ENCODE data around the gene CGB5.

The CGB5 gene

DNA sequence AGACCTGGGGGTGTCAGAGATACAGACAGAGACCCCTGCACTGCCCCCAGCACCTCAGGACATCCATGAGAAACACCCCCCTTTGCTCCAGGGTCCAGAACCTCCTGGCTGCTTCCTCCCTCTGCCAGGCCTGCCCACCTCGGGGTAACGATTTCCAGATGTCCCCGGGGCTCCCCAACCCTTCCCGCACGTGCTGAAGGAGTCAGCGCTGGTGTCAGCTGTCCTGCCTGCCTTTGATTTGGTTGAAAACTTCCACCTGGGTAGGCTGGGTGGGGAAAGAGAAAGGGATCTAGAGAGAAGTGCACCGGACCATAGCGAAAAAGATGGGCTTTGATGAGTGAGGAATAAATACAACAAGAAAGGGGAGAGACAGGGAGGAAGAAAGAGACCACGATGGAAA, 15.4 kb downstream of the CGB5 start:
- no peak for DNase-seq

- DNase-seq = no peak
Observed at GRCh38 chr19:49061000-49061399, 17.4 kb downstream of the CGB5 start.

GRCh38 chr19:49061445-49061844, 17.8 kb downstream of the CGB5 start:
- DNase-seq = no peak

- DNase-seq = no peak
Observed at GRCh38 chr19:49064029-49064629, 20.5 kb downstream of the CGB5 start.

GRCh38 chr19:49064768-49065611, 21.3 kb downstream of the CGB5 start, which contains the start of gene NTF4:
Gene NTF4, minus strand, starts transcription at chr19:49064818. Its CDS starts 2,821 bp downstream, at chr19:49061997.
- no peak for DNase-seq

DNA sequence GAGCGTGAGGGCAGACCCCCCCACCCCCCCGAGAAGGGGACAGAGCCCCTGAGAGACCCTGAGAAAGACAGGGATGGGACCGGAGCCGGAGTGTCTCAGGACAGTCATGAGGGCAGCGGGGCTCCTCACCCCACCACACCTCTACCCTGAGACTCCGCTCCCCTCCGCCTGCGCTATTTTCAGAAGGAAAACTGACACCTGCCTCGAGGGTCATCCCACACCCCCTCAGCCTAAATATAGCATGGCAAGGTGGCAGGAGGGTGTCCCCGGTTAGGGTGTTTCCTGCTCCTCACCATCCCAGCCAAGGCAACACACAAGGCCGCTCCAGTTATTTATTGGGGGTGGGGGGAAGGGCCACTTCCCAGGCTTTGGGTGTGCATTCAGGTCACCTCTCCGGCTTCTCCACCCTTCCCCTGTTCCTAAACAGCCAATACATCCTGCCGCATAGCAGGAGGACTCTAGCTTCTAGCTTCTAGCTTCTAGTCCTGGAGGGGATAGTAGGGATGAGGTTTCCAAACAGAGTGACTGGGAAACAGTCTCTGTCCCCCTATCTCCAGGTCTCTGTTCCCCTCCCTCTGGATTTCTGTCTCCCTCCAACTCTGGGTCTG, 22.4 kb downstream of the CGB5 start:
- DNase-seq = no peak

DNA sequence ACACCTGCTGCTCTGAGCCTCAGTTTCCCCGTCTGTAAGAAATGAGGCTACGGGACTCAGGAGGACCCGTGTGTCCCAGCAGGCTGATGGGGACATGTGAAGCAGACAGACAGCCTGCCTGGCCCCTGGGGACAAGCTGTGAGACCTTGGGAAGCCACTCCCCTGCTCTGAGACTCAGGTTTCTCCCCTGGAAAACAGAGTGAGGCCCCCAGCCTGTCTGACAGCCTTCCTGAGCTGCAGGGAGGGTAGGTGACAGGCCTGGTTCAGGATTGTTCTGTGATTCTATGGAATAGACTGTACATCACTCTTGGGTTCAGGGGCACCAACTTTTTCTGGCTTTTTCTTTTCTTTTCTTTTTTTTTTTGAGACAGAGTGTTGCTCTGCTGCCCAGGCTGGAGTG, 23.9 kb downstream of the CGB5 start:
- DNase-seq = no peak

GRCh38 chr19:49069026-49069425, 25.4 kb downstream of the CGB5 start:
- DNase-seq = no peak

- no peak for DNase-seq
Observed at GRCh38 chr19:49070416-49070815, 26.8 kb downstream of the CGB5 start.

DNA sequence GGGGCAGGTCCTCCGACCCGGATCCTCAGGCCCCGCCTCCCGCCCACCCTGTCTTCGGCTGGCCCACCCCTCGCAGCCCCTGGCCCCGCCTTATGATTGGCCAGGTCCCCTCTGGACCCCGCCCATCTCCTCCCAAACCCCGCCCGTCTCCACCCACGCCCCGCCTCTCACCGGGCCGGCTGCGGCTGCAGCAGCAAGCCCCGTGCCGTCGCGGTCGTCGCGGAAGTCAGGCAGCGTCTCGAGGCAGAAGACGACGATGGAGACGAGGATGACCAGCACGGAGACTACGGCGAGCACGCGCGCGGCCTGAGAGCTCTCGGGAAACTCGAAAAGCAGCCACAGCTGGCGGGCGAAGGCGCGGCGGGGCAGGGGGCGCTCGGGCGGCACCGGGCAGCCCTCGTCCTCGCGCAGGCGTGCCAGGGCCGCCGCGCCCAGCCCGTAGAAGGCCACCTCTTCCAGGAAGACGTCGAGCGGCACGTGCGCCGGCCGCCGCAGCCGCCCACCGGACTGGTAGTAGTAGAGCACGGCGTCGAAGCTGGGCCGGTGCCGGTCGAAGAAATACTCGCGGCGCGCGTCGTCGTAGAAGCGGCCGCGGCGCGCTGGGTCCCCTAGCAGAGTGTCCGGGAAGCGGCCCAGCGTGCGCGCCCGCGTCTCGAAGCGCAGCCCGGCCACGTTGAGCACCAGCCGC, 28.4 kb downstream of the CGB5 start:
- no peak for DNase-seq

DNA sequence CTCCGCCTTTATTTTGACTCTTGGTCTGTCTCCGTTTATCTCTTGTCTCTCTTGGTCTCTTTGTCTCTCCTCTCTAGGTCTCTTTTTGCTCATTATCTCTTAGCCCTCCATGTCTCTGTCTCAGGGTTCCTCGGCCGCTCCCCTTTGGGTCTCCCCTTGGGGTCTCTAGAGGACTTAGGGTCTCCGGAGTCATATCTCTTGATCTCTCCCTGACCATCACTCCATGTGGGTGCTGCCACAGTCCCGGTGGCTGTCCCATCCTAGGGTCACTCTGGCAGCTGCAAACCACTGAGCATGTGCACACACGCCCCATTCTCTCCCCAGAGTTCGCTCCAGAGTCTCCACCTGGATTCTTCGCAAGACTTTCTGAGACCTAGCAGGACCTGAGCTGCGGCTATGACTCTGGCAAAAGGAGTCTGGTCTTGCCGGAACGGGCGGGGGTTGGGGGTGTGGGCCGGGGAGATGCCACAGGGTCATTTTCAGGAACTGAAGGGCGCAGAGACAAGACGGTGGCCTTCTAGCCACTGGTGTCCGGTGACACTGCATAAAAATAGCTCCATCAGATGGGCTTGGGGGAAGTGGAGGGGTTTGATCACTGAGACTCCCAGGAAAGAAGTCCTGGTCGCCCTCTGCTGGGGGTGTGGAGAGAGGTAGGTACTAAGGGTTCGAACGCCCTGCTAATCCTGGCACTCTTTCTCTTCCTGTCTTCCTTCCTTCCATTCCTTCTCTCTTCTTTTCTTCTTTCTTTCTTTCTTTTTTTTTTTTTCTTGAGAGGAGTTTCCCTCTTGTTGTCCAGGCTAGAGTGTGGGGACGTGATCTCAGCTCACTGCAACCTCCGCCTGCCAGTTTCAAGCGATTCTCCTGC, 30.1 kb downstream of the CGB5 start:
- no peak for DNase-seq

DNA sequence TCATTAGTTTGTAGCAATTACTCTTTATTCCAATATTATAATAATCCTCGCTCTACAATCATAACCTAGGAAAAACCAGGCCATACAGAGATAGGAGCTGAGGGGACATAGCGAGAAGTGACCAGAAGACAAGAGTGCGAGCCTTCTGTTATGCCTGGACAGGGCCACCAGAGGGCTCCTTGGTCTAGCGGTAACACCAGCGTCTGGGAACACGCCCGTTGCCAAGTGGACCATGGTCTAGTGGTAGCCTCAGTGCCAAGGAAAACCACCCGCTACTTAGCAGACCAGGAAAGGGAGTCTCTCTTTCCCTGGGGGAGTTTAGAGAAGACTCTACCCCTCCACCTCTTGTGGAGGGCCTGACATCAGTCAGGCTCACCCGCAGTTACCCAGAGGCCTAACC, 31.2 kb downstream of the CGB5 start:
- peak; percentile 29 for DNase-seq

DNA sequence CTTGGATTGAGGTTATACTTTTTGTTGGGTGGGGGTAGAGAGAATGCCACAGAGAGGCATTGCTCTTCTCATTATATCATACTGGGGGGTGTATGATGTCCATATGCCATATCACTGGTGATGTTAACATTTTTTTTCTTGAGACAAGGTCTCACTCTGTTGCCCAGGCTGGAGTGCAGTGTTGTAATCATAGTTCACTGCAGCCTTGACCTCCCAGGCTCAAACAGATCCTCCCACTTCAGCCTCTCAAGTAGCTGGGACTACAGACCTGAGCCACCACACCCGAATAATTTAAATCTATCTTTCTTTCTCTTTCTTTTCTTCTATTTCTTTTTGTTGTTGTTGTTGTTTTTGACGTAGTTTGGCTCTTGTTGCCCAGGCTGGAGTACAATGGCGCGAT, 36.7 kb downstream of the CGB5 start:
- no peak for DNase-seq

GRCh38 chr19:49081273-49081672, 37.6 kb downstream of the CGB5 start:
- no peak for DNase-seq

- no peak for DNase-seq
Observed at GRCh38 chr19:49084206-49085019, 40.8 kb downstream of the CGB5 start.

DNA sequence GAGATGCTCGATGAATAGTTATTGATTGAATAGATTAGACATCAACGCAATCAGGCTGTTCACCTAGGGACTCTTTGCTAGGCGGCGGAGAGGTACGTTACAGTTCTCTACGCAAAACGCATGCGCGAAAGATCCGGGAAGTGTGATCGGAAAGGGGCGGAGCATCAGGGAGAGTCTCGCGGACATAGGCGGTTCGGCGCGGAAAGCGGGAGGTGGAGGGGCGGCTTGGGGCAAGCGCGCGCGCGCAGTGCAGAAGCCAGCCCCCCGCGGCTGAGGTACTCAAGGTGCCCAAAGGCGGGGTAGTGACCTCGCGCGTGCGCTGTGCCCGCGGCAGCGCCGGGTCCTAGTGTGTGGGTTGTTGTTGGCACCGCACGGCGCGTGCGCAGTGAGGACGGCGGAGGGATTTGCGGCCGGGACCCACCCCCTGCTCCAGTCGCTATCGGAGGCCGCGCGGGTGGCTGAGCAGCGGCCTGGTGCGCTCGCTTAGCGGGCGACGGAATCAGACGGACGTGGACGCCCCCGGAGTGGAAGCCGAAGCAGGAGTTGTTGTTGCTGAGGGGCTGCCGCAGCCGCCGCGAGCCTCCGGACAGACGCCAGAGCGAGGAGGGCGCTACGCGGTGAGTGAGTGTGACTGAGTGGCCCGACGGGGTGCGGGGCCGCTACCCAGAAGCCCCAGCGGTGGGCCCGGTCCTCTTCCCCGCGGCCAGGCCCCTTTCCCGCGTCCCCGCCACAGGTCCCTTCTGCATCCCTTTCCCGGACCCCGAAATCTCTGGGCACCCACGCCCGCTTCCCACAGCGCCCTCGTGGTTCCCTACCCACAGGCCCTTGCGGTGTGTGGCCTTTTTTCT, 41.6 kb downstream of the CGB5 start, which contains the start of gene SNRNP70:
TSS of gene SNRNP70 (plus strand) at position 432 of the 848 bp plus-strand sequence. CDS start 964 bp downstream, outside the sequence.
- DNase-seq = peak; percentile 99

DNA sequence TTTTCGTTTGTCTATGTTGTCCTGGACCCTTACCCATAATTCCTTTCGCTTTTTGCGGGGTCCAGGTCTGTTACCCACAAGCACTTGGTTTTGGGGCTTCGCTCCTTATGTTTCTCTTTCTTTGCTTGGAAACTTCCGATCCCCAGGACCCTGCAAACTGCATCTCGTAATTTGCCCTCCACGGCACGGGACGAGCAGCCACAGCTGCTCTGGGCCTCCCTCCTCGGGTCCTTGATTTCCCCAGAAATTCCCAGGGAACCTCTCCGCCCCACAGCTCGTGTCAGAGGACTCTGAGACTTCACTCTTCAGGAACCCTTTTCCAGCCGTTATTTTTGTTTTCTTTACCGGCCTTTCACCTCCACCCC, 42.2 kb downstream of the CGB5 start:
- no peak for DNase-seq

DNA sequence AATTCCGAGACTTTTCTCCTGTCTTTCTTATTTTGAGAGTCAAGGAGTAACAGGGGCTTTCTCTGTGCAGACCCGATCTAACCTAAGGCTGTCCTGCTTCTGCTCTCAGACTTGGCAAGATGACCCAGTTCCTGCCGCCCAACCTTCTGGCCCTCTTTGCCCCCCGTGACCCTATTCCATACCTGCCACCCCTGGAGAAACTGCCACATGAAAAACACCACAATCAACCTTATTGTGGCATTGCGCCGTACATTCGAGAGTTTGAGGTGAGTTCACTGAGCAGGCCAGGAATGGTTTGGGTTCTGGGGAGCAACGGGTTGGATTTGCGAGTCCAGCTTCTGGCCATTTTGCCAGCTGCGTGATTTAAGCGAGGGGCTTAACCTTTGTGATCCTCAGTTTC, 42.6 kb downstream of the CGB5 start:
- no peak for DNase-seq

- DNase-seq = no peak
Observed at GRCh38 chr19:49091391-49092038, 47.9 kb downstream of the CGB5 start.

- DNase-seq = no peak
Observed at GRCh38 chr19:49092686-49093085, 49.0 kb downstream of the CGB5 start.

All from midbrain (tissue), 1 donor.